Umbilical cord (tissue), 2 donors: ENCODE measurements around the gene SFRP4. TPM values are rescaled to one million over a fixed set of nuclear protein-coding genes. Genes with fewer than 3 reads are reported as not detected.
"Not testable (repeated sequence)": the region's sequence is repeated elsewhere in the genome, so short reads cannot be mapped to it uniquely, and the experiment has no call there.

Experiments used
- DNase-seq: peaks from one replicate; pipeline ENCODE4 v3.0.0-alpha.2; 2015; ENCODE audit warnings: low spot score
- total RNA-seq: library from RNA; depleted of rRNA; stranded (reverse); fragments of >200 nt; gene quantifications from one replicate; pipeline ENCODE4 v1.2.3, GENCODE V29; 2014; ENCODE audit warnings: low replicate concordance; ENCODE audit not compliant: insufficient read depth

The SFRP4 gene
- 3.4 TPM for total RNA-seq

- peak; percentile 79 for DNase-seq
These were observed at the start of gene SFRP4 for GRCh38 chr7:37916673-37917660. Gene SFRP4 (minus strand): TSS chr7:37916817. CDS start chr7:37916537, 280 bp downstream.

- DNase-seq: no peak
These were observed 47.6 kb upstream of the SFRP4 start for GRCh38 chr7:37964196-37964595.

GRCh38 chr7:37961251-37961650 lies 44.6 kb upstream of the SFRP4 start:
- DNase-seq: no peak

- no peak for DNase-seq
These were observed 43.9 kb upstream of the SFRP4 start for GRCh38 chr7:37960483-37960882.

GRCh38 chr7:37957221-37957970 lies 40.8 kb upstream of the SFRP4 start:
- DNase-seq: no peak

- no peak for DNase-seq
These were observed 40.2 kb upstream of the SFRP4 start for GRCh38 chr7:37956791-37957190.

- not testable (repeated sequence) for DNase-seq
These were observed 37.6 kb upstream of the SFRP4 start for GRCh38 chr7:37954217-37954616.

GRCh38 chr7:37952240-37952639 lies 35.6 kb upstream of the SFRP4 start:
- DNase-seq: no peak

GRCh38 chr7:37947941-37948210 lies 31.3 kb upstream of the SFRP4 start:
- no peak for DNase-seq

GRCh38 chr7:37947138-37947940 lies 30.7 kb upstream of the SFRP4 start:
- no peak for DNase-seq

- no peak for DNase-seq
These were observed 28.7 kb upstream of the SFRP4 start for GRCh38 chr7:37945336-37945735.

GRCh38 chr7:37944737-37945054 lies 28.1 kb upstream of the SFRP4 start:
- DNase-seq: no peak

- no peak for DNase-seq
These were observed 27.5 kb upstream of the SFRP4 start for GRCh38 chr7:37943905-37944736.

GRCh38 chr7:37942934-37943610 lies 26.5 kb upstream of the SFRP4 start:
- no peak for DNase-seq

- no peak for DNase-seq
These were observed 16.5 kb upstream of the SFRP4 start for GRCh38 chr7:37933018-37933566.

- DNase-seq: no peak
These were observed 15.9 kb upstream of the SFRP4 start for GRCh38 chr7:37932543-37932942.

- DNase-seq: no peak
These were observed 13.8 kb upstream of the SFRP4 start for GRCh38 chr7:37930226-37930948.

GRCh38 chr7:37928878-37929277 lies 12.3 kb upstream of the SFRP4 start:
- no peak for DNase-seq

- DNase-seq: no peak
These were observed 11.3 kb upstream of the SFRP4 start for GRCh38 chr7:37927773-37928444.
